ENCODE measurements around the gene NKD2.

Gene NKD2

DNA sequence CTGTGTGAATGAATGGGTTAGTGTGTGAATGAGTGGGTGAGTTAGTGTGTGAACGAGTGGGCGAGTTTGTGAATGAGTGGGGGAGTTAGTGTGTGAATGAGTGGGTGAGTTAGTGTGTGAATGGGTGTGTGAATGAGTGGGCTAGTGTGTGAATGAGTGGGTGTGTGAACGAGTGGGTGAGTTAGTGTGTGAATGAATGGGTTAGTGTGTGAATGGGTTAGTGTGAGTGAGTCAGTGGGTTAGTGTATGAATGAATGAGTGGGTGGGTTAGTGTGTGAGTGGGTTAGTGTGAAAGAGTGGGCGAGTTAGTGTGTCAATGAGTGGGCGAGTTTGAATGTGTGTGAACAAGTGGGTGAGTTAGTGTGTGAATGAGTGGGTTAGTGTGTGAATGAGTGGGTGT is 35.5 kb downstream of the NKD2 start:
- no peak for DNase-seq (ENCODE audit: low read depth)

DNA sequence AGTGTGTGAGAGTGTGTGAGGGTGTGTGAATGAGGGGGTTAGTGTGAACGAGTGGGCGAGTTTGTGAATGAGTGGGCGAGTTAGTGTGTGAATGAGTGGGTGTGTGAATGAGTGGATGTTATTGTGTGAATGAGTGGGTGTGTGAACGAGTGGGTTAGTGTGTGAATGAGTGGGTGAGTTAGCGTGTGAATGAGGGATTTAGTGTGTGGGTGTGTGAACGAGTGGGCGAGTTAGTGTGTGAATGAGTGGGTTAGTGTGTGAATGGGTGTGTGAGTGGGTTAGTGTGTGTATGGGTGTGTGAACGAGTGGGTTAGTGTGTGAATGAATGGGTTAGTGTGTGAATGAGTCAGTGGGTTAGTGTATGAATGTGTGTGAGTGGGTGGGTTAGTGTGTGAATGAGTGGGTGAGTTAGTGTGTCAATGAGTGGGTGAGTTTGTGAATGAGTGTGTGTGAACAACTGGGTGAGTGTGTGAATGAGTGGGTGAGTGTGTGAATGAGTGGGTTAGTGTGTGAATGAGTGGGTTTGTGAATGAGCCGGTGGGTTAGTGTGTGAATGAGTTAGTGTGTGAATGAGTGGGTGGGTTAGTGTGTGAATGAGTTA is 37.5 kb downstream of the NKD2 start:
- DNase-seq (ENCODE audit: low read depth), result no peak

DNA sequence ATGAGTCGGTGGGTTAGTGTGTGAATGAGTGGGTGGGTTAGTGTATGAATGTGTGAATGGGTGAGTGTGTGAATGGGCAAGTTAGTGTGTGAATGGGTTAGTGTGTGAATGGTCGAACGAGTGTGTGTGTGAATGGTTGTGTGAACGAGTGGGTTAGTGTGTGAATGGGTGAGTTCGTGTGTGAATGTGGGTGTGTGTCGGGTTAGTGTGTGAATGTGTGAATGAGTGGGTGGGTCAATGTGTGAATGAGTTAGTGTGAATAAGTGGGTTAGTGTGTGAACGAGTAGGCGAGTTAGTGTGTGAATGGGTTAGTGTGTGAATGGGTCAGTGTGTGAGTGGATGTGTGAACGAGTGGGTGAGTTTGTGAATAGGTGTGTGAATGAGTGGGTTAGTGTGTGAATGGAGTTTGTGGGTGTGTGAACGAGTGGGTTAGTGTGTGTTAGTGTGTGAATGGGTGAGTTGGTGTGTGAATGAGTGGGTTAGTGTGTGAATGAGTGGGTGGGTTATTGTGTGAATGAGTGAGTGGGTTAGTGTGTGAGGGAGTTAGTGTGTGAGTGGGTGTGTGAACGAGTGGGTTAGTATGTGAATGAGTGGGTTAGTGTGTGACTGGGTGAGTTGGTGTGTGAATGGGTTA is 38.8 kb downstream of the NKD2 start:
- no peak for DNase-seq (ENCODE audit: low read depth)

DNA sequence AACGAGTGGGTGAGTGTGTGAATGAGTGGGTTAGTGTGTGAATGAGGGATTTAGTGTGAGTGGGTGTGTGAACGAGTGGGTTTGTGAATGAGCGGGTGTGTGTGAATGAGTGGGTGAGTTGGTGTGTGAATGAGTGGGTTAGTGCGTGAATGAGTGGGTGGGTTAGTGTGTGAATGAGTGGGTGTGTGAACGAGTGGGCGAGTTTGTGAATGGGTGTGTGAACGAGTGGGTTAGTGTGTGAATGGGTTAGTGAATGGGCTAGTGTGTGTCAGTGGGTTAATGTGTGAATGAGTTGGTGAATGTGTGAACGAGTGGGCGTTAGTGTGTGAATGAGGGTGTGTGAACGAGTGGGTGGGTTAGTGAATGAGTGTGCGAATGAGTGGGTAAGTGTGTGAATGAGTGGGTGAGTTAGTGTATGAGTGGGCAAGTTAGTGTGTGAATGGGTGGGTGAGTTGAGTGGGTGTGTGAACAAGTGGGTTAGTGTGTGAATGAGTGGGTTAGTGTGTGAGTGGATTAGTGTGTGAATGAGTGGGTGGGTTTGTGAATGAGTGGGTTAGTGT is 39.6 kb downstream of the NKD2 start:
- no peak for DNase-seq (ENCODE audit: low read depth)

DNA sequence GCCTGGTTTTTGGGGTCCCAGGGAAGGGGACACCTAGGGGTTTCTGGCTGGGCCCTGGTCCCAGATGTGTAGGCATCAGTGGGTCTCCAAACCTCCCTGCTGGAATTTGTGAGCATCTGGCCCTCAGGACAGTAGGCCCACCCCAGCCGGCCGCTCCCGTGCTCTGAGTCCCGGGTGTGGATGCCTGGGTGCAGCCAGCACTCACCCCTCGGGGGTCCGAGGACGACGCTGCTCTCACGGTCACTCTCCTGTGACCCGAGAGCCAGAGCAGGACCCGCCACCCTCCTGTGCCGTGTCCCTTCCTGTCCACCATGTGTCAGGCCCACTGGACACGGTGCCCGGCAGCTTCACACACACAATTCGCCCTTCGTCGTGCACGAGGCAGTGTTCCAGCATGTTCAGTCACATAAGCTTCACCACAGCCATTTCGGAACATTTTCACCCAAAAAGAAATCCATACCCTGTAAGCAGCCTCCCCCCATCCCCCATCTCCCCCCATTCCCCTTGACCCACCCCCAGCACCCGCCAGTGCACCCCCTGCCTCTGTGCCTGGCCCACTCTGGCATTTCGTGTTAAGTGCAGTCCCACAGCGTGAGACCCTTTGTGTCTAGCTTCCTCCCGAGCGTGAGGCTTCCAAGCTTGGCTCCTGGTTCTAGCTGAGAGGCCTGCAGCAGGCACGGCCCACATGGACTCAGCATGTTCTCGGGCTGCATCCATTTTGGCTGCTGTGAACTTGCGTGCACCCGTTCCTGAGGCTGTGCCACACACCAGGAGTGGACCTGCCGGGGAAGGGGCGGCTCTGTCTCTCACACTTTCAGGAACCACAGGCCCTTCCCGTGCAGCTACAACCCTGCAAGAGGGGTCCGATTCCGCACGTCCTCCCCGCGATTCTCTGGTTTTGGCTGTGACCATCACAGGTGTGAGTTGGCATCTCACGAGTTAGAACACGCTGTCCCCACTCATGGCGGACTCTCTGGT is 40.5 kb downstream of the NKD2 start:
- DNase-seq (ENCODE audit: low read depth), result no peak

DNA sequence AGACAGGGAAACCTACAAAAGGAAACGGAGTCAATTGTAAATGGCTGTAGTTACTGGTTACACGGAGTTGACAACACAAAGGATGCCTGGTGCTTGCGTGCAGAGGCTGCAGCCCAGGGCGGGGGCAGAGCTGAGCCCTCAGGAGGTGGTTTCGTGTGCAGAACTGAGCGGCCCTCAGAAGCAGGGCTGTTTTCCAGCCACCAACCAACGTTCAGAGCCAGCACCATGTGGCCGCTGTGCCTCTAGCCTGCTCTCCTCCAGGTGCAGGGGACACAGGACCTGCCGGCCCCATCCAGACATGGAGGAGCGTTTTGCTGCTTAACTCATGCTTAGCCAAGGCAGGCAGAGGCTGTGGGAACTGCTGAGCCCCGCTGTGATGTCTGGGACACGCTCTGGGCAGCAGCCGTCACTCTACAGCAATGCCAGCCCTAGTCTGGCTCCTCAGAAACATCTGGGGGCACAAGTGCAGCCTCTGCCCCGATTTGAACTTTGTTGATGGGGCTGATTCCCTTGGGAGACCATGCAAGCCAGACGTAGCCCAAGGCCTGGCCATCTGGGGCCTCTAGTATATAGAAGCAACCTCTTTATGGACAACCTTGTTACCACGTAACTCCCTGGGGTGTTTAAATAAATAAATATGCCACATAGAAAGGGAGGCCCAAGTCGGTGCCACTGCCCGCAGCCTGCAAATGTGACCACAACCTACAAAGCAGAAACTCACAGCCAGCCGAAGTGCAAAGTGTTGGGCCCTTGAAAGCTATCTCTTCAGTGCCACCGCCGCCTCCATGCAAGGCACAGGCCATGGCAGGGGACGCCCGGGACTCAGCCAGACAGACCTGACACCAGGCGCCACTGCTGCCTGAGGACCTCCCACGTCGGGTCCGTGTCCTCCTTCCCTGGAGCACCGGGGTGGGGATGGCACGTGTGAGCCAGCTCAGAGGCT is 42.1 kb downstream of the NKD2 start:
- DNase-seq (ENCODE audit: low read depth), result no peak

DNA sequence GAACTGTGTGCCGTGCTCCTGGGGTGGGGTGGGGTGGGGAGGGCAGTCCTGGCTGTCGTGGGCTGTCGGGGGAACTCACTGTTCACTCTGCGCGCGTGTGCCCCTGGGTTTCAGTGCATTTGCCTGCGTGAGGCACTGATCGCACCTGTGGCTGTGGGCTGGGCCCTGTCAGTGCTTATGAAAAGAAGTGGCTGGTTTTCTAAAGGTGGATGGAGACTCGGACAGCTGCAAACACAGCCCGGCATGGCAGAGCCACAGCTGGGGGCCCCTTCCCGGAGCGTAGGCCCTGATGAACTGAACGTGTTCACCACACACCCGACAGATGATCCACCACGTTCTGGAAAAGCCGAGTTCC is 42.7 kb downstream of the NKD2 start:
- no peak for DNase-seq (ENCODE audit: low read depth)

DNA sequence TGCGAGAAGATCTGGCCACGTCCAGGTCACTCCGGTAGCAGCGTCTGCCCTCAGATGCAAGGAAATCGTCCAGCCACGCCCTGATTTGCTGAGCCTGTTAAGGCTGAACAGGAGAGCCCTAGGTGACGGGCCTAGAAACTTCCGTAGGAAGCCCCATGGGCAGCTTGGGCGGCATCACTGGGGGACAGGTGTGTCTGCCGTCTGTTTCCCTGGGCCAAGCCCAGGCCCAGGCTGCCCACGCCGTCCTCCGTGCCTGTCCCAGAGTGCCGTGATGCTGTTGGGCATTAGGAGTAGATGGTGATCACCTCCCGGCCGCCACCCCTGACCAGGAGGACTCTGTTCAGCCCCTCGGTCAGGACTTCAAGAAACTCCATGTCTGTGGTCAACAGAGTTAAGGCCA is 43.5 kb downstream of the NKD2 start:
- DNase-seq (ENCODE audit: low read depth), result no peak

DNA sequence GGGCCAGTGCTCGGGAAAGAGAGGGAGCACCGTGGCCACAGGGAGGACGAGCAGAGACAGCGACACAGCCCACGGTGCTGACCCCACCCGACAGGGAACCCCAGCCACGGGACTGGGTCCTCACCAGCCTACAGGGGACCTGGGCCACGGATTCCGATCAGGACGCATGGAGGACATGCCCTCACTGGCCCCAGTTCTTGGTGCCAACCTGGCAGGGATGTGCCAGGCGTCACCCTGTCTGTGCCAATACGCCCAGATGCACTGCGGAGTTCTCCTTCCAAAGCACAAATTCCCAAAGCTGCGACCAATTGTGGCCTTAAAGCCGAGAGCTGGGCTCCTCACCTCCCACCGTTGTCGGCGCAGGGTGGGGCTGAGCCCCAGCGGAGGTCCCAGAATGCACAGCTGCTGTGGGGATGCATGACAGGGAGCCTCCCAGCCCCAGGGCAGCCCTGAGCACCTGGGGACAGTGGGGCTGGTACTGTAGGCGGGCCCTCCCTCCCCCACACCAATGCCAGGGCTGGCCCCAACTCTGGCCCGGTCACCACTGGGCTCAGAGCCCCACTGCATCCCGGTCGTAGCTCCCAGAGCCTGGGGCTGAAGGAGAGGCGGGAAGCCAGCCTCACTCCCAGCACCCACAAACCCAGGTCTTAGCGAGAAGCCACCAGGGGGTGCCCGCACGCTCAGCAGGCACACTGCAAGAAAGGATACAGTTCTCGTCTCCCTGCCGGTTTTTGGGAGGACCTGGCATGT is 44.2 kb downstream of the NKD2 start:
- DNase-seq (ENCODE audit: low read depth), result no peak

DNA sequence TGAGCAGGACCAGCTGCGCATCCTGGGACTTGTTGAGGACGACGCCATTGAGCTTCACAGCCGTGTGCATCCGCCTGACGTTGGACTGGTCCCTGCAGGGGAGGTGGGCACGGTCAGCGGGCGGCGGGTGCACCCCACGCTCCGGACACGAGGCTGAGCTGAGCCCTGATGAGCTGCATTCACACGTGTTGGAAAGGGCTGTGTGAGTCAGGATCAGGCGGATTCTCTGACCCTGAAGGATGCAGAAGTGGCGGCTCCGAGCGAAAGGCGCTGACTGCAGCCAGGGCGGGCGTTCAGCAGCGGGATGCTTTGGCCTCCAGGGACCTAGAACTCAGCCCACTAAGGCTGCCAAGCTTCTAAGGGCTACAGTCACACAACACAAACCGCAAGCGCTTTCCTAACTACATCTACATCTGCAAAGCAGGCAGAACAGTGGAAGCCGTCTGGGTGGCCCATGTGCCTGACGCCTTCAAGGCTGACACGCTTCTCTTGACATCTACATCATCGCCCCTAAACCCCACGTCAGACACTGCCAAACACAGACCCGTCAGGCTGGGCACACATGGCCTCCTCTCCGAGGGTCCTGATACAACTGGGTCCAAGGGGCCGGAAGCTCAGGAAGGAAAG is 44.9 kb downstream of the NKD2 start:
- no peak for DNase-seq (ENCODE audit: low read depth)

DNA sequence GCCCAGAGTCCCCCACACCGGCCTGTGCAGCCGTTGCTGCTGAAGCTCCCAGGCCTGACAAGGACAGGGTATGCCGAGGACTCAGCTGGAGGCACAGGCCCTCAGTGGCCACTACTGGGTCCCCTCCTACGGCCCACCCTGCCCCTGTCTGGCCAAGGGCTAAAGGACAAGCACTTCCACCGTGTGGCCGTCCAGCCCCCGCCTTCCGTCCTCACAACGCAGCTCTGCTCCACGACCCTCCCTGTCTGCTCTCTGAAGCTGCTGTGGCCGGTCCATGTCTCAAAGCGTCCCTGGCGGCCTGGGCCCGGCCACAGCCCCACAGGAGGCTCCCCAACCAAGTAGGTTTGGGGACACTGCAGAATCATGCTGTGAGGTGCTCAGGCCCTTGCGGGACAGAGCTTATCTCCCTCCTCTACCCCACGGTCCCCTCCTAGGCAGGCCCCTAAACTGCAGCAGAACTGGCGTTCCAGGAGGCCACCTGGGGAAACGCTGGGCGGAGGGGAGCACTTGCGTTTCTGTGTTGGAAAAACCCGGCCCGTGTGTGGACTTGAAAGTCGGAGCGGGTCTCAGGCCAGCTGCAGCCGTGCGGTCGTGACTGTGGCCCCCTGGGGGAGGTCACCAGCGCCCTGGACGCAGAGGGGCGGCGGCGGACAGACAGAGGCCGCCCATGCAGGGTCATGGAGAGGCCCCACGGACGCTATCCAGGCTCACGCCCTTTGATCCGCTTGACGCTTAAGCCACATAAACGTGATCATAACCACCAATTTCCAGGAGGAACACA is 45.6 kb downstream of the NKD2 start:
- no peak for DNase-seq (ENCODE audit: low read depth)

DNA sequence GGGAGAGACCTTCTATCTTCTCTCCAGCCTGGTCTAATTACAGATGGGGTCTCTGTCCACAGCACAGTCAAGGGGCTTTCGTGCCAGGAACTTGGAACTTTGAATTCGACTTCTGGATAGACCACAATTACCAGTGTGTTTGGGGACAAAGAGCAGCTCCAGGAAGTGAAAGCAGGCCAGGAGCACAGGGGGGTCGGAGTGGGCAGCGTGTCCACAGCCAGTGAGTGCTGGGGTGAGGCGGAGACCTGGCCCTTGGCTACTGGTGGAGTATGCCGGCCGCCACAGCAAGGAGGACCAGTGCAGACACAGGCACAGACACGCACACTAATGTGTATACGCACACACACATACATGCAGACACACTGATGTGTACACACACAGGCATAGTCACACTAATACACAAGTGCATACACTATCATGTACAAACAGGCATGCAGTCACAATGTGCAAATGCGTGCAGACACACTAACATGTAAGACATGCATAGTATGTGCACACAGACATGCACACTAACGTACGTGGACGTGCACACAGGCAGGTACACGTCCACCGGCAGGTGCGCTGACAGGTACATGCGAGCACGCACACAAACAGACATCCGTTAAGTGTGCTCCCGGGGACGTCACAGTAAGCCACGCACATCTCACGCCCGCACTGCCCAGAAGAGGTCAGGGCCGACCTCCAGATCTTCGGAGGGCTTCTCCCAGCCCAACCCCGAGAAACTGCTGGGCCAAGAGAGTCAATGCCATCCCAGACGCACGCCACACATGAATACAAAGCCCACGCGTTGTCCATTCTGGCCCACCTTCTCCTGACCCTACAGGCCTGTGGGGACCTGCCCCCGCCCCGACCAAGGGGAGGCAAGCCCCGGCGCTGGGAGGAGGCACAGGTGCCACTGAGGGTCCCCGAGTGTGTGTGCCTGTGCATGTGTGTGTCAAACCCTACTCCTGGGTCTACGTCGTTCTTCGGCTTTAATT is 46.5 kb downstream of the NKD2 start:
- no peak for DNase-seq (ENCODE audit: low read depth)

DNA sequence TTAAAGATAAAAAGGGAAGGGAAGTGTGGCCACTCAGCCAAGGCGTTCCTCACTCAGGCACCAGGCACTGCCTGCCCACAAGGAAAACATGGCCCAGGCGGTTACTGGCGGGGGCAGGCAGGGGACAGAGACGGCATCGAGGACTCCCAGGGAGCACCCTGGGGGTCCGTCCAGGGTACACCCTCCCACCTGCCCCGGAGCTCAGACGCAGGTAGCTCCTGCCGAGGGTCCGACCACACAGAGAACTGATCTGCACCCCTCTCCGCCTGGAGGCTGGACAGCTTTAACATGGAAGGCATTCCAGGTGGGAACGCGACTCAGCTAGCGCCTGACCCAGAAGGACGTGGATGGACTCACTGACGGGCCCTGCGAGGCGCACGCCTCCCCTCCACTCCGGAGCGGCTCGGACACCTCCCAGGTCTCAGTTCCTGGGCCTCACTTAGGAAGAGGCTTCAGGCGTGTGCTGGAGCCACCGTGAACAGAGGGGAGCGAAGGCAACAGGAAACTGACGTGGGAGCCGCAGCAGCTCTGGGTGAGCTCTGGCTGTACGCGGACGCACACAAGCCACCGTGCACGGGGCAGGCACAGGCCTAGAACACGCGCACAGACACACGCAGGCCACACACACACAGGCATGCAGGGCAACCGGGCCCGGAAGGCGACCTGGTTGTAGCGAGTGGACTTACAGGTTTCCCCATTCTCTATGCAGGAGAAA is 47.5 kb downstream of the NKD2 start:
- DNase-seq (ENCODE audit: low read depth), result no peak

DNA sequence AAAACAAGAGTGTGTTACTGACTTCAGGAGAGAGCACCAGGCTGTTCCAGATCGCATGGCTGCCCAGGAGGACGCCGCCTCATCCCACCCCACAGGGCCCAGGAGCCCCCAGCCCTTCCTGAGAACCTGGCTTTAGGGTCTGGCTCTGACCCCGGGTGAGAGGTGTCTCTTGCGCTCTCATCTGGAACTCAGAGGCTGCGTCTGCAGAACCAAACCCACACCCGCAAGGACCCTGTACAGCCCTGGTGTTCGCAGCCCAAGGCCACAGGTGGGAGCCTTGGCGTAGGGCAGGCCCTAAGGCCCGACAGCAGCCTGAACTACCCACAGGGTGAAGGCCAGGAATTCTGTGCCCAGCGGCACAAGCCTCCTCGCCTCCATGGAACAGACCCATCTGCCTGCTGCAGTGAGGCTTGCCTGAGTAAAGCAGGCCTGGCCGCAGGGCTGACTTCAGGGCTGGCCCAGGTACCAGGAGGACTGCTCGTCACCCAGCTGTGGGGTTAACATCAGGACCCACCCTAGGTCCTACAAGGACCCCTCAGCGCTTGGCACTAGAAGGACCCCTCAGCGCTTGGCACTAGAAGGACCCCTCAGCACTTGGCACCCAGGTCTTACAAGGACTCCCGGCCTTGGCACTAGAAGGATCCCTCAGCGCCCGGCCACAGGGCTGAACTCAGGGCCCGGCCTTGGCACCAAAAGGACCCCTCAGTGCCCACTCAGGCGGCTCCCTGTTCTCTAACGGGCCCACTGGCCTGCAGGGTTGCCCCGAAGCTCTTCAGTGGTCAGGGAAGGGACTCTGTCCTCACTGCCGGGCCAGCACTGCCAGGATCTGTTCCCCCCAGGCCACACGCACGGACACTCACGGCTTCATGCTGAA is 48.2 kb downstream of the NKD2 start:
- DNase-seq (ENCODE audit: low read depth), result no peak

DNA sequence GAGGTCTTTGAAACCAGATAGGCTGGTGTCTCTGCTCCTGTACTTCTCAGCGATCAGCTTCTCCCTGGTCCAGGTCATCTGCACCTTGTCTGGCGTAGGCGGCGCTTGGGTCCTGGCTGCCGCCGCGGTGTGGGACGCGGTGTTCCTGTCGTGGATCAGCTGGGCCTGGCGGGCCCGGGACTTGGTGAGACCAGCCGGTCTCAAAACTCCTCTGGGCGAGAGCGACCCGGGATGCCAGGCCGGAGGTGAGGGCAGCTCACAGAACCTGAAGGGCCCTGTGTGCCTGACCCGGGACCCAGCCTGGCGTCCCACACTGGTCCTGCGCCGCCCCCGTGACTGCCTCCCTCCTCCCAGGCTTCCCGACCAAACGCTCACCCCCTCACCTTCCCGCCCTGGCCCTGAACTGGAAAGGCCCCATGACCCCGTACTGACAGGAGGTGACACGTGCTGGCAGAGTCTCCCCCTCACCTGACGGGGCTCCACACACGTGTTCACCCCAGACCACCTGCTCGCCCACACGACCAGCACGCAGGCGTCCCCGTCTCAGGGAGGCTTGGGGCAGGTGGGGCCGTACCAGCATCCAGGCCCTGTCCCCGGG is 49.0 kb downstream of the NKD2 start:
- DNase-seq (ENCODE audit: low read depth), result no peak

Measured in HS-5 (cell line).